Activated CD8-positive, alpha-beta T cell treated with anti-CD3 and anti-CD28 coated beads for 36 hours (primary cell): Measurements from ENCODE around the gene ABCC3. TPM values are rescaled to one million over a fixed set of nuclear protein-coding genes. Genes with fewer than 3 reads are reported as not detected.

ENCODE experiments used
- ATAC-seq: fragments of 200-7000 bp; cut with Tn5 transposase; one replicate; pipeline ENCODE4 v1.10.0; 2021; ENCODE audit warnings: mild to moderate bottlenecking, moderate library complexity
- CTCF ChIA-PET: fragments of 350-600 bp; sonication (Branson Sonifier 250); formaldehyde crosslinking; loops from one replicate; lab custom pipeline; 2021; ENCODE audit warnings: antibody characterized with exemption; lab: Charles Lee
- POLR2A ChIA-PET: fragments of 350-600 bp; sonication (Branson Sonifier 250); formaldehyde crosslinking; loops from one replicate; lab custom pipeline; 2021; ENCODE audit warnings: antibody characterized with exemption; lab: Charles Lee
- DNase-seq: peaks from one replicate; pipeline ENCODE4 v3.0.0-alpha.2; 2020
- H3K27ac Mint-ChIP-seq: one replicate; pipeline ENCODE4 v1.8.0; 2021; ENCODE audit warnings: mild to moderate bottlenecking, mixed read lengths
- H3K27me3 Mint-ChIP-seq: one replicate; pipeline ENCODE4 v1.8.0; 2021; ENCODE audit warnings: mixed read lengths
- H3K36me3 Mint-ChIP-seq: one replicate; pipeline ENCODE4 v1.8.0; 2021; ENCODE audit warnings: low read depth, mixed read lengths
- H3K4me1 Mint-ChIP-seq: one replicate; pipeline ENCODE4 v1.8.0; 2021; ENCODE audit warnings: low read depth, mixed read lengths
- H3K4me3 Mint-ChIP-seq: one replicate; pipeline ENCODE4 v1.8.0; 2021; ENCODE audit warnings: mild to moderate bottlenecking, moderate library complexity, mixed read lengths
- H3K9me3 Mint-ChIP-seq: one replicate; pipeline ENCODE4 v1.8.0; 2021; ENCODE audit warnings: mixed read lengths
- intact Hi-C: fragments of 100-400 bp; cut with micrococcal nuclease; formaldehyde crosslinking; loops from one replicate; pipeline ENCODE4 v1.10.0; 2022
- total RNA-seq, 2 experiments: library from RNA; stranded (reverse); gene quantifications; one replicate each; pipeline ENCODE4 v1.2.3, GENCODE V29; 2021
- TF ChIP-seq, protein P1 (sequence below): fragments of 200-600 bp; IDR thresholded peaks from one replicate; pipeline ENCODE4 v1.8.0; 2022; ENCODE audit warnings: antibody characterized with exemption, mild to moderate bottlenecking

The ABCC3 gene
- total RNA-seq, 2 experiments from 2014 or later: not detected

DNA sequence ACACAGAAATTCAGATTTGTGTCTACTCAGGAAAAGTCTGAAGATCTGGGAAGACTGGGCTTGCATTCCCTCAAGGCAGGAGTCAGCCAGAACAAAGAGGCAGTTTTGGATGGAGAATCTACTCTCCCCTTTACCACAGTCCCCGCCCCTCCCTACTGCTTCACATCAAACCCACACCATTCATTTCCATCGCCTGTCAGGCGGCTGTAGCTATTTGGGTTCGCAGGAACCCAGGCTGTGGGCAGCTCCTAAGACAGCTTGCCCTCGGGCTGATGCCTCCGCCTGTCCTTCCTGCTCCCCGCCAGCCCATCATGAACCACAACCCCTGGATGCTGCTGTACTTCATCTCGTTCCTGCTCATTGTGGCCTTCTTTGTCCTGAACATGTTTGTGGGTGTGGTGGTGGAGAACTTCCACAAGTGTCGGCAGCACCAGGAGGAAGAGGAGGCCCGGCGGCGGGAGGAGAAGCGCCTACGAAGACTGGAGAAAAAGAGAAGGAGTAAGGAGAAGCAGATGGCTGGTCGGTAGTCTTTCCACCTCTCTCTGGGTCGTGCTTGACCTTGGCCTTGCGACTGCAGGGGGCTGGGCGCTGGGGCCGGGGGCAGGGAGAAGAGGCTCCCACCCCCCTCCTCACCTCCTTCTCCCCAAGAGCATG, 27.0 kb upstream of the ABCC3 start:
- peaks cover 11% of the 10 kb centered on the region for H3K27me3 Mint-ChIP-seq
- intact Hi-C loops: no loop called here
- TF ChIP-seq, protein P1, sequence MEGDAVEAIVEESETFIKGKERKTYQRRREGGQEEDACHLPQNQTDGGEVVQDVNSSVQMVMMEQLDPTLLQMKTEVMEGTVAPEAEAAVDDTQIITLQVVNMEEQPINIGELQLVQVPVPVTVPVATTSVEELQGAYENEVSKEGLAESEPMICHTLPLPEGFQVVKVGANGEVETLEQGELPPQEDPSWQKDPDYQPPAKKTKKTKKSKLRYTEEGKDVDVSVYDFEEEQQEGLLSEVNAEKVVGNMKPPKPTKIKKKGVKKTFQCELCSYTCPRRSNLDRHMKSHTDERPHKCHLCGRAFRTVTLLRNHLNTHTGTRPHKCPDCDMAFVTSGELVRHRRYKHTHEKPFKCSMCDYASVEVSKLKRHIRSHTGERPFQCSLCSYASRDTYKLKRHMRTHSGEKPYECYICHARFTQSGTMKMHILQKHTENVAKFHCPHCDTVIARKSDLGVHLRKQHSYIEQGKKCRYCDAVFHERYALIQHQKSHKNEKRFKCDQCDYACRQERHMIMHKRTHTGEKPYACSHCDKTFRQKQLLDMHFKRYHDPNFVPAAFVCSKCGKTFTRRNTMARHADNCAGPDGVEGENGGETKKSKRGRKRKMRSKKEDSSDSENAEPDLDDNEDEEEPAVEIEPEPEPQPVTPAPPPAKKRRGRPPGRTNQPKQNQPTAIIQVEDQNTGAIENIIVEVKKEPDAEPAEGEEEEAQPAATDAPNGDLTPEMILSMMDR: no peak

DNA sequence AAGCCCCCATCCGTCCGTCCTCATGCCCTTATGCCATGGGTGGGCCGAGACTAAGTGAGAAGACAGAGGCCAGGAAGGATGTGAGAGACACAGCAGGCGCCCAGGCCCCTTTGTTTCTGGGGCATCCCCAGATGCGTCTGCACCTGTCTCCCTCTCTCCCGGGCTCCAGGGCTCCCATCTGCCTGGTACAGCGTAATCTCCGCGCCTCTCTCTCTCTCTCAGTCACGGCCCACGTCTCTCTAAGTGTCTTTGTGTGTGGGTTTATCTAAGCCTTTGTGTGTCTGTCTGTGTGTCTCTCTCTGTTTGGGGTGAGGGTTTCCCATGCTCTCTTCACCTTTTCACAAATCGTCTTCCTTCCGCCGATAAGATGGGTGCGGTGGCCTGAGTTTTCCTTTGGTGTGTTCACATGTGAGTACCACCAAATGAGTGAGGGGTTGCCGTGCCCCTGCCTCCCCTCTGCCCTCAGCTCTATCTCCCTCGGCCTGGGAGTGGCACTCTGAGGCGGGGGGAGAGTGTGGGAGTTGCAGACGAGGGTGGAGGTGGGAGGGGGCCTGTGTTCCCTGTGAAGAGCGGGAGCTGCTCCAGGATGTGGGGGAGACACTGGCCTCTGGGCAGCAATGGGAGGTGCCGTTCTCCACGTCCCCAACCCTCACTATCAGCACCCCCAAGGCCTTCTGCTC, 25.8 kb upstream of the ABCC3 start:
- Mint-ChIP-seq H3K27ac (no peak overlapping the region), H3K4me1 (peaks cover under 1% of the 10 kb centered on the region), H3K36me3 (no peaks in the 10 kb centered on the region), H3K4me3 (no peak overlapping the region), H3K27me3 (peaks cover 4% of the 10 kb centered on the region), H3K9me3 (no peaks in the 10 kb centered on the region)
- DNase-seq (no peak), ATAC-seq (no peak)
- POLR2A ChIA-PET: no interaction called here
- intact Hi-C loops: no loop called here
- CTCF ChIA-PET: no interaction called here
- TF ChIP-seq, protein P1: no peak

More for the DNA sequence above, 27.0 kb upstream of the ABCC3 start:
- DNase-seq (no peak), ATAC-seq (no peak)
- Mint-ChIP-seq H3K4me1 (no peaks in the 10 kb centered on the region), H3K9me3 (no peaks in the 10 kb centered on the region), H3K27ac (no peak overlapping the region), H3K36me3 (no peaks in the 10 kb centered on the region), H3K4me3 (no peak overlapping the region)
- CTCF ChIA-PET: no interaction called here
- POLR2A ChIA-PET: no interaction called here

DNA sequence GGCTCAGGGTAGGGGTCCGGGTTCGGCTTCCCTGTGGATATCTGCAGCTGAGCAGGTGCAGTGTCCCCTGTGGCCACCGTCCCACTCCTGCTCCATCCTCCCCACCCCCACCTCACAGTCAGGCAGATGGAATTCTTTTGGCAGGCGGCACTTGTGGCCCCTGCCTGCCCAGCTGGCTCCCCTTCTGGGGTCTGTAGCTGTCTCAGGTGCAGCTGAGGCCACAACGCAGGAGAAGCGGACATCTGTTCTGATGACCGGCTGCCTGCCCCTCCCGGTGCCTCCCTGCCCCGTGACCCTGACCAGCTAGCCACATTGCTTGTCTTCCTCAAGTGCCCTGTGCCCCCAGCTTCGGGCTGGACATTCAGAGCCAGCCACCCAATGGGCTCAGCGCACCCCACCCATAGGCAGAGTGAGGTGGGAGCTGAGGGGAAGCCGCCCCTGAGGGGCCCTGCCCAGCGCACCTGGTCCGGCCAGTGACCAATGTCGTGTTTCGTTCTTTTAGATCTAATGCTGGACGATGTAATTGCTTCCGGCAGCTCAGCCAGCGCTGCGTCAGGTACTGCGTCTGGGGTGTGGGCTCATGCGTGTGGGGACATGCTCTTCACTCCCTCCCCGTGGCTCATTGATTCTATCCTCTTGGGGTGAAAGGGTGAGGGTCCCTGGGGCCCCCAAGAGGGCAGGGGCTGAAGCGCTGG, 25.2 kb upstream of the ABCC3 start:
- Mint-ChIP-seq H3K9me3 (no peaks in the 10 kb centered on the region), H3K36me3 (no peaks in the 10 kb centered on the region), H3K4me1 (peaks cover 7% of the 10 kb centered on the region), H3K4me3 (no peak overlapping the region), H3K27me3 (peaks cover 4% of the 10 kb centered on the region), H3K27ac (no peak overlapping the region)
- DNase-seq: no peak
- ATAC-seq: no peak
- ChIA-PET POLR2A (interaction anchor here (1.0 kb wide), 1 partner anchor 17 kb away, joined by 3 read pairs; no protein-coding TSS in a partner anchor), CTCF (interaction anchor here (0.9 kb wide), 1 partner anchor 66 kb away, joined by 4 read pairs; no protein-coding TSS in a partner anchor)
- intact Hi-C loops: no loop called here
- TF ChIP-seq, protein P1: no peak

DNA sequence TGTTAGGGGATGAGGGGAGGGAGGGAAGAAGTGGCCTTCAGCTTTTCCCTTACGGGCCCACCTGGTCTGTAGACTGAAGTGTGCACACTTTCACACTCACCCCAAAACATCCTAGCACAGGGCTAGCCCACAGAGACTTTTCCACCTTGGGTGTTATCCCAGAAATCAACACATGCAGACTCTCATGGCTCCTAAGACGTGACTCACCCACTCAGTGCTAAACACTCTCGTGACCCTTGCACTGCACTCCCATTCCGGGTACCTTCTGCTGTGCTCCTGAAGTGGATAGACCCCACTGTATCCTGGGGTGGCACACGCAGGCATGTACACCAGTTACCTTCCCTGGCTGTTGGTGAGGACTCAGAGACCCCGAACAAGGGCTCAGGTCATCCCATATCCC, 23.0 kb upstream of the ABCC3 start:
- peaks cover 4% of the 10 kb centered on the region for H3K27me3 Mint-ChIP-seq
- POLR2A ChIA-PET: interaction anchor here (0.9 kb wide), 1 partner anchor 185 kb away, joined by 3 read pairs; no protein-coding TSS in a partner anchor
- CTCF ChIA-PET: no interaction called here
- intact Hi-C loops: no loop called here
- TF ChIP-seq, protein P1: no peak
- no peaks in the 10 kb centered on the region for H3K9me3 Mint-ChIP-seq
- H3K4me3 Mint-ChIP-seq: no peak overlapping the region
- ATAC-seq: no peak
- no peaks in the 10 kb centered on the region for H3K36me3 Mint-ChIP-seq
- no peak overlapping the region for H3K27ac Mint-ChIP-seq
- H3K4me1 Mint-ChIP-seq: peaks cover 7% of the 10 kb centered on the region
- DNase-seq: no peak
